Nephron (organoid): ENCODE results near the gene MOV10.

Experiments used
- H3K27ac Mint-ChIP-seq, 3 experiments: 2 replicates each; pipeline ENCODE4 v1.8.0; 2020; ENCODE audit warnings: mixed read lengths in 3 of 3, mild to moderate bottlenecking in 2 of 3, moderate library complexity in 1 of 3
- H3K27me3 Mint-ChIP-seq: 2 replicates; pipeline ENCODE4 v1.8.0; 2021; ENCODE audit warnings: low read depth, mild to moderate bottlenecking, moderate library complexity, mixed read lengths
- H3K36me3 Mint-ChIP-seq: 2 replicates; pipeline ENCODE4 v1.8.0; 2020; ENCODE audit warnings: low read depth, mixed read lengths
- H3K4me1 Mint-ChIP-seq: 2 replicates; pipeline ENCODE4 v1.8.0; 2020; ENCODE audit warnings: mixed read lengths
- H3K4me3 Mint-ChIP-seq, 3 experiments: 2 replicates each; pipeline ENCODE4 v1.8.0; 2020; ENCODE audit warnings: mild to moderate bottlenecking in 3 of 3, mixed read lengths in 3 of 3, moderate library complexity in 2 of 3
- H3K9me3 Mint-ChIP-seq: 2 replicates; pipeline ENCODE4 v1.8.0; 2020; ENCODE audit warnings: mixed read lengths
- CTCF ChIP-seq, 3 experiments: fragments of 200-600 bp; sonication (generic); IDR thresholded peaks; one replicate each; pipeline ENCODE4 v1.5.0; 2021; ENCODE audit warnings: antibody characterized with exemption in 3 of 3; ENCODE audit not compliant: unreplicated experiment in 3 of 3

MOV10 gene

DNA sequence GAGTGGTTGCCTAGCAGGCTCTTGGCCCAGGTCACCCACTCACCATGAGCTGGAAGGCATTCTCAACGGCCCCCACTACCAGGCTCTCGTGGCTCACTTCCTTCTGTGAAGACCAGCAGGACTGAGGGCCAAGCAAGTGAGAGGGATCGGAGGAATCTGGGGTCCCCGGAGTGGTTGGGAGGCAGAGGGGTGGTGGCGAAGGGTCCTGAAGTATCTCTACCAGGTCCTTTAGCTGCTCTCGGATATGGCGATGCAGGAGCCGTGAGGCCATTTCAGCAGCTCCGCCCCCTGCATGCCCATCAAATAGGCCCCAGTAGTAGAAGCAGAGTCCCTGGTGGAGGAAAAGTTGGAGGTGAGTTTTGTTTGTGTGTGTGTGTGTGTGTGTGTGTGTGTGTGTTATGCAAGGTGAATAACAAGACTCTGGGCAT, 38.3 kb downstream of the MOV10 start:
- TF ChIP-seq CTCF (IDR thresholded peaks at IDR 0.05; ENCODE audit: unreplicated experiment in 3 of 3), result no peak
- Mint-ChIP-seq H3K36me3 (no peaks in the 10 kb centered on the region), H3K9me3 (no peaks in the 10 kb centered on the region), H3K4me1 (peaks cover 20% of the 10 kb centered on the region), H3K27me3 (peaks cover 63% of the 10 kb centered on the region), H3K4me3 (peak overlapping the region; percentile 42 to 56 (median 47)), H3K27ac (no peak overlapping the region)

DNA sequence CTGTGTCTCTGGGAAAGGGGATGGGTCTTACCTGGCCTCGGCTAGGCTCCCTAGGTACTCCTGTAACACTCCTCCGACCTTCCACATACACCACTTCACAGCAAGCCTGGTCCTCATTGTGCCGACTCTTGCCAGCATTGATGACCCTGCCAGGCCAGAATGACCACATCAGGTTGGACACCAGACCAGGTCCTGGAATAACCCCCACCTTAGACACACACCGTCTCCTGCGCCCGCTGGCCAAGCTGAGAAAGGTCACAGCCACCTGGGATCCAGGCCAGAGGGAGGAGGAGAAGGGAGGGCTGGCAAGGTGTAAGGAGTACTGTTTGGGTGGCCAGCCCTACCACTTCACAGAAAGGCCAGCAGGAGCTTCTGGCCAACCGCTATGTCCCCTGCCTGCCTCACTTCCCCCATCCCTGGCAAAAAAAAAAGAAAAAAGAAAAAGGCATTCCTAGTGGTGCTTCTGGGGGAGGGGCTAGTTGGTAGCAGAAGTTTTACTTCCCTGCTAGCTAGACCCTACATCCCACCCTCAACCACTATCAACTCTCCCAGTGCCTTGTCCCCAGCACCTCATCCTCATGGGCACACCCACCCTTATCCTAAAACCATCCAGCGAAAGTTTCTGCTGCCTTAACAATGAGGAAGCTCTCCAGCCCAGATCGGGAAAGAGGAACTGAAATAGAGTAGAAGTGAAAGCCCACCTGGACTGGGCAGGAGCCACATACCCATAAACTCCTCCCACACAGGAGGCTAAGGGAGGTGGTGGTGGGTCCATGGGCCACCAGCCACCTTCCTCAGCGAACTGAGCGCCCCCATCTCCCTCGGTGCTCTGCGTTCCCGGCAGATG, 39.2 kb downstream of the MOV10 start:
- H3K27me3 Mint-ChIP-seq, result peaks cover 66% of the 10 kb centered on the region
- no peaks in the 10 kb centered on the region for H3K9me3 Mint-ChIP-seq
- H3K4me3 Mint-ChIP-seq, result peak overlapping the region; percentile 68 to 91 (median 78)
- TF ChIP-seq CTCF (IDR thresholded peaks at IDR 0.05; ENCODE audit: unreplicated experiment in 3 of 3), result no peak
- H3K4me1 Mint-ChIP-seq, result peaks cover 24% of the 10 kb centered on the region
- no peaks in the 10 kb centered on the region for H3K36me3 Mint-ChIP-seq
- H3K27ac Mint-ChIP-seq, result peak overlapping the region in 1 of 3 experiments; percentile 12

DNA sequence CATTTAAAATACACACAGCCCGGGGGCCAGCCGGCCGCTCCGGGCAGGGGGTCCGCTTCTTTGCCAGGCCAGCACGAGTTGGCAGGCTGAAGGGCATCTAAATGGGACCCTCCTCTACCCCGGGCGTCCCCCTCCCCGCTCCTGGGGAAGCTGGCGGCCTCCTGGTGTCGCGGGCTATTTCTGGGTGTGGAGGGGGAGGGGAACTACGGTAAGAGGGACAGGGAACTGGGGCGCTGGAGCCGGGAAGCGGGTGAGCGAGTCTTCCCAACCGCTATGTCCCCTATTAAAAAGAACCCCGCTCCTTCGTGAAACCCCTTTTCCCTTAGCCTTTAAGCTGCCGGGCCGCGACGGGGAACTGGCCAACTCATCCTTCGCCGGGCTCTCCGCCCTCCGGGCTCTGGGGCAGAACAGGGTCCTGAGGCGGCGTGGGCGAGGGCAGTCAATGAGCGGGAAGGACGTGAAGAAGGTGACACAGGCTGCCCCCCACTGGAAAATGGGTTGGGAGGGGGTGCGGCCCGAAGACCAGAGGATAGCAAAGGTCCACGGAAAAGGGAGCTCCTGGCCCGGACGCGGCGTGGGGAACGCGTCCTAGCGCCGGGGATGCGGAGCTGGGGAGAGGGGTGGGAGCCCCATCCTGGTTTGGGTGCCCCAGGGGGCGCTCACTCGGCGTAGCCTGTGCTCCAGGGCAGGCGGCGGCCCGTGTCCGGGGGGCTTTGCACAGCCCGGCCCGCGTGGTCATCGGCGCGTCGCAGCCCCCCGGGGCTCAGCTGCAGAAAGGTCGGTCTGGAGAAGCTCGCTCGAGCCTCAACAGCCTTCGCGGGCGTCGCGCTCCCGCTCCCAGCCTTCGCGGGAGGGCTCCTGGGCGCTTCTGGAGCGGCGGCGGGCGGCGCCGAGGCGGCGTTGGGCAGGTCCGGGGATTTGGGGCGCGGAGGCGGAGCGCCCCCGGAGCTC, 40.1 kb downstream of the MOV10 start:
- Mint-ChIP-seq H3K4me3 (peak overlapping the region; percentile 68 to 91 (median 78)), H3K36me3 (no peaks in the 10 kb centered on the region), H3K27me3 (peaks cover 65% of the 10 kb centered on the region), H3K4me1 (peaks cover 26% of the 10 kb centered on the region), H3K27ac (no peak overlapping the region), H3K9me3 (no peaks in the 10 kb centered on the region)
- TF ChIP-seq CTCF (IDR thresholded peaks at IDR 0.05; ENCODE audit: unreplicated experiment in 3 of 3), result peak in 1 of 3 experiments; percentile 10

GRCh38 chr1:112715264-112716053, 41.0 kb downstream of the MOV10 start, which contains the start of gene PPM1J:
Gene PPM1J (minus strand): TSS chr1:112715332. CDS start chr1:112715301, 31 bp downstream.
- Mint-ChIP-seq H3K4me1 (peaks cover 31% of the 10 kb centered on the region), H3K27me3 (peaks cover 65% of the 10 kb centered on the region), H3K4me3 (peak within 1 kb of the TSS; percentile 91 to 93 (median 91)), H3K27ac (peak within 1 kb of the TSS in 2 of 3 experiments; percentile 44 to 70), H3K36me3 (no peaks in the 10 kb centered on the region), H3K9me3 (no peaks in the 10 kb centered on the region)
- no peak for TF ChIP-seq CTCF (IDR thresholded peaks at IDR 0.05; ENCODE audit: unreplicated experiment in 3 of 3)

DNA sequence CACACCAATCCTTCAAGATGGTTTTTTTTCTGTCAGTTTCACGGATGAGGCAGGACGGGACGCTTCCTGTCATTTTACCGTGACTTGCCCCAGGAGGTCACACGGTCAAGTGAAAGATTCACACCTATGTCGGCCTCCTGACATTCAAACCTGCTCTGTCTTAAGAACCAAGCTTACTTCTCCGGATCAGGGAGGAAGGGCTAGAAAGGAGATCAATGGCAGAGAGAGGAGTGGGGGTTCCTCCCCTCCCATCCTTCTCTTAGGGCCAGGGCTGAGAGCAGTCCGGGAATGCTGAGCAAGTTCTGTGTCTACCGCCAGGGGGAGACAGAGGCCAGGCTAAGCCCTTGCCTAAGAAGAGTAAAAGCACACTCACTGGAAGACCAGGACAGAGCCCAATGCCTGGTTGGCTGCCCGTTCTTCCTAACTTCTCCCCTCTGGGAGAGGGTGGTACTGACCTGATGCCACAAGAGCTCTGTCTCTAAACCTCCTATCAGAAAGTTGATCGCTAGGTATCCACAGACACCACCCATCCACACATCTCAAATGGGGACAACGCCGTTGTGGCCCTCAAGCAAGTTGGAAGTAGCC, 41.8 kb downstream of the MOV10 start:
- Mint-ChIP-seq H3K4me3 (peak overlapping the region; percentile 91 to 93 (median 91)), H3K27ac (peak overlapping the region in 2 of 3 experiments; percentile 44 to 70), H3K27me3 (peaks cover 58% of the 10 kb centered on the region), H3K4me1 (peaks cover 31% of the 10 kb centered on the region), H3K9me3 (no peaks in the 10 kb centered on the region), H3K36me3 (no peaks in the 10 kb centered on the region)
- TF ChIP-seq CTCF (IDR thresholded peaks at IDR 0.05; ENCODE audit: unreplicated experiment in 3 of 3), result peak; percentile 96 to 97 (median 97)
